Dermis blood vessel endothelial cell (primary cell): ENCODE measurements around the gene BORCS5. TPM values are rescaled to one million over a fixed set of nuclear protein-coding genes. Genes with fewer than 3 reads are reported as not detected.
A peak's percentile ranks its signal among the peaks of the same experiment; 100 is the strongest.
"Not testable (repeated sequence)": the region's sequence is repeated elsewhere in the genome, so short reads cannot be mapped to it uniquely, and the experiment has no call there.

Source experiments
- DNase-seq: peaks from one replicate; pipeline ENCODE4 v3.0.0; 2010
- total RNA-seq: library from RNA; depleted of rRNA; stranded (reverse); fragments of >200 nt; gene quantifications from 2 replicates; pipeline ENCODE4 v1.2.3, GENCODE V29; 2014

BORCS5 gene
- total RNA-seq, 1 donor from 2014 or later: 2.9 TPM

DNA sequence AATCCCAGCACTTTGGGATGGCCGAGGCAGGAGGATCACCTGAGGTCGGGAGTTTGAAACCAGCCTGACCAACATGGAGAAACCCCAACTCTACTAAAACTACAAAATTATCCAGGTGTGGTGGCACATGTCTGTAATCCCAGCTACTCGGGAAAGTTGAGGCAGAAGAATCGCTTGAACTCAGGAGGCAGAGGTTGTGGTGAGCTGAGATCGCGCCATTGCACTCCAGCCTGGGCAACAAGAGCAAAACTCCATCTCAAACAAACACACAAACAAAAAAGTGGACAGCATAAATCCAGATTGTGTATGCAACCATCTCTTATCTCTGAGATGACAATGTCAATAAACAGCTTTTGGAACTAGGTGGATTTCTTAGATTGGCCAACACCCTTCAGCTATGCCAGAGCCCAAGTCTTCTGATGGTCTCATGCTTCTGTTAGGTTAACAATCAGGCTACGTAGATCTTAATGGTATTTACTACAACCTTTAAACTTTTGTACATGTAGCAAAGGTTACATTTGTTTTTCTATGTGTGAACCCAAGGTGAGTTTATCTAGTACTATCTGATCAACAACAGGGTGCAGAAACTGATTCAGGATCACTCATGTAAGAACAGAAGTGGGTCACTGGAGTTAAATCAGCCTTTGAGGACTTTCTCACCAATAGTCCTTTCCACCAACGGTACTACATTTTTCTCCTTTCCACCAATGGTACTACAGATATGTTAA is 132.1 kb downstream of the BORCS5 start:
- no peak for DNase-seq

DNA sequence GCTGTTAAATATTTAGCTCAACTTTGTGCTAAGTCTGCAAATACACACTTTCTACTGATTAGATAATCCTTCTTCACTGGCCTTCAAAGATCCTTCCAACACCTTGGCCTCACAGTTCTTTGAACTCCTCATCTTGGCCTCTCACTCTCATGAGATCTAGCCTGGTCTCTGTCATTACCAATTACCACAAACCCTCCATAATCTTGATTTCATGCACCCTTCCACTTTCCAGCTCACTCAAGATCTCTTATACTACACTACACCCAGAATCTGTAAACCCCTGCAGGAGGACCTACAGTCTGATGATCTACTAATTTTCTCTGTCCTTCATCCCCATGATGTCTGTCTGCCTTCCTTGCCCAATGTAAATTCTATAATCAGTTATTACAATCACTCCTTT is 134.7 kb downstream of the BORCS5 start:
- DNase-seq: no peak

DNA sequence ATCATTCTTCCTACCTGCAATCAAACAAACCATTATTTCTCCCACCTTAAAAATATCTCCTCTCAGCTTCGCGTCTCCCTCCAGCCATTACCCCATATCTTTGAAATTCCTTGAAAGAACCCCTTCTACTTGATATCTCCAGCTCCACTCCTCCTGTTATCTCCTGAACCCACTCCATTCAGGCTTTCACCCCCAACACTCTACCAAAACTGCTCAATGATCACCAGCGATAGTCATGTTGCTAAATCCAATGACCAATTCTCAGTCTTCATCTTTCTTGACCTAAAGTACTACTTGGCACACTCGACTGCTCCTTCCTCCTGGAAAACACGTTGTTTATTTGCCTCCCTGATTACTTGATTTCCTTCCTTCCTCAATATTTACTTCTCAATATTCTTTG is 135.7 kb downstream of the BORCS5 start:
- no peak for DNase-seq

DNA sequence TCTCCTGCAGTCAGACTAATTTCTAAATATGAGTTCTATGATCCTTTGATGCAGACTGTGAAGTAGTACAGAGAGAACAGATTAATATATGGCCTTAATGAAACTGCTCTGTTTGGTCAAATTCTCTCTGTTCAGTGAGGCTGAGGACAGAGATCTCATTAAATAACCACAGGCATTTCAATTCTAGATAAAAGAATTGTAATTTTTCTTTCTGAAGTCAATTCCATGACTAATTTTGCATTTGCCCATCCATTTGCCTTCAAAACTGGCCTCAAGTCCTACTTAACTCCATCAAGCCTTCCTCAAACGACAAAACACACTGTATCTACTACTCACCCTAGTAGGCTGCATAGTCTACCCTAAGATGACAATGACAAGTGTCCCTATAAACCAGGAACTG is 138.7 kb downstream of the BORCS5 start:
- no peak for DNase-seq

DNA sequence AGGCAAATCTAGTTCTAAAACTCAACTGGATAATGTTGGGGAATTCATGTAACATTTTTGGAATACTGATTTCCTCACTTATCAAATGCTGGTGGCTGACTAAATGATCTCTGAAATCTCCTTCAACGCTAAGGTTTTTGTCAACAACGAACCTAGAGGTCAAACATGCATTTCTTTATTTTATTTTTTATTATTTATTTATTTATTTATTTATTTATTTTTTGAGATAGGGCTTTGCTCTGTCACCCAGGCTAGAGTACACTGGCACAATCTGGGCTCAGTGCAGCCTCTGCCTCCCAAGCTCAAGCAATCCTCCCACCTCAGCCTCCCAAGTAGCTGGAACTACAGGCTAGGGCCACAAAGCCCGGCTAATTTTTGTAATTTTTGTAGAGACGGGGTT is 141.3 kb downstream of the BORCS5 start:
- DNase-seq: no peak

DNA sequence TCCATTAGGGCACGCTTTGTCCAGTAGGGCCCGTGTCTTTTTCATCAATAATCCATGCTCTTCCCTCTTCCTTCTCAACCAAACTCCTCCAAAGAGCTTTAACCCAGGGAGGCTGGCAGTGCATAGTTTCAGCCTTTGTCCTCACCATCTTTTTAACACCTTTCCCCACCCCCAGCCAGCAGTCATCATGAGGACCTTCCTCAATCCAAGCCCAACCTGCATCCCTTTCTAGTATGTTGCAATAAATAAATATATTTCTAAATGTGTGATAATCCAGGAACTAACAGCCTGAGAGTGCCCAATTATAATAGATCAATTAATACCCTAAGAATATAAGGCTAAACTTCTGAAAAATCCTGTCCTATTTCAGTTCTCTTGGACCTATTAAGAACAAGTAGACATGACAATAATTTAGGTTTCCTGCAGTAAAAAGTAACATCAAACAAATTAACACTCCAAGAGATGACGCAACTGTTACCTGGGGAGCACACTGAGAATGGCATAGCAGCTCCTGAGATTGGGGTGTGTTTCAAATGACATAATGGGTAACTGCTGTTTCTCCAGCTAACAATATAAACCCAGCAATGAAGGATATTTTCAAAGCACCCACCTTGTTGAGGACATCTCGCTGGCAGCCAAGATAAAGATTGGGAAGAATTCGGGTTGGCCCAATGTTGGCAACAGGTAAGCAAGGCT is 143.2 kb downstream of the BORCS5 start:
- DNase-seq: no peak

DNA sequence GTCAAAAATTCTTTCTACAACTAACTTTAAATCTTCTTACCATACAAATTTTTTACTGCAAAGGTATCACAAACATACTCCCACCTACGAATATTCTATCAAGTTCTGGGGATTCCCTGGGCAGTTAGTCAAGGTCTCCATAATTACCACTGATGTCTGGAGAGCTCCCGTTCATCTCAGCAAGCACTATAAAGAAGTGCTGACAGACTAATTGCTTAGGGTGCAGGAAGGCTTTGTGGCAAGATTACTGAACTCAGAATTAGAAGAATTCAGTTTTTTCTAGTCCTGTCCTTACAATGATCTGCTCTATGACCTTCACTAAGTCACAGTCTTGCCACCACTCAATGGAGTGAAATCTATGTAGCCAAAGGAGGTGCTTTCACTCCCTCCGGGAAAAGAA is 144.2 kb downstream of the BORCS5 start:
- DNase-seq: no peak

DNA sequence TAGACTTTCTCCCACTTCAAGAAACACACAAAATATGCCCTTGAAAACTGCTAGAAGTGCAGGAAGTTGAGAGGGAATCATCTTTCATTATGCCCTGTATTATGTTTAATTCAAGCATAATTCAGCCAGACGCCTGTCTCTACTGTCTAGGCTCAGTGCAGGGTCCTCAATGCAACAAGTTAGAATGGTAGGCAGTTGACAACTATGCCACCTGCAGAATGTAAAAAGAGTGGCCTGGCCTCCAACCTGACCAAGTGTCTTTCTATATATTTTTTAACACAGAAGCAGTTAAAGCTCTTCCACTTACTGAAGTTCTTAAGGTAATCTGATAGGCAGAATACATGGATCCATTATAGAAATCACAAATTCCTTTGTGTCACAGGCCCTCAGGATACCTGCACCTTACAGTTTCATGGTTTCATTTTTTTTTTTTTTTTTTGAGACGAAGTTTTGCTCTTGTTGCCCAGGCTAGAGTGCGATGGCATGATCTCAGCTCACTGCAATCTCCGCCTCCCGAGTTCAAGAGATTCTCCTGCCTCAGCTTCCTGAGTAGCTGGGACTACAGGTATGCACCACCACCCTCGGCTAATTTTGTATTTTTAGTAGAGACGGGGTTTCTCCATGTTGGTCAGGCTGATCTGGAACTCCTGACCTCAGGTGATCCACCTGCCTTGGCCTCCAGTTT is 145.4 kb downstream of the BORCS5 start:
- DNase-seq: not testable (repeated sequence)

DNA sequence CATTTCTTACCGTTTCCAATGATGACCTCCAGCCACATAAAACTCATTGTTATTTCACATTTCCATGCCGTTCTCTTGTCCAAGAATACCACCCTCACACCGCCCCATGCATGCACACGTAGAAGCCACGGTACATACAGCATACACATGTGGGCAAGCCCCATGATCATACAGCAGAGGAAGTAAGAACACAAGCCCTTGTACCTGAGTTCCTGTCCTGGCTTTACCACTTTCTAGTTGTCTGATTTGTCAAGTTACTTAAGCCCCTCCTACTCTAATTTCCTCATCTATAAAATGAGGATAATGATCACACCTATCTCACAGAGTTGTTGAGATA is 145.9 kb downstream of the BORCS5 start:
- no peak for DNase-seq

DNA sequence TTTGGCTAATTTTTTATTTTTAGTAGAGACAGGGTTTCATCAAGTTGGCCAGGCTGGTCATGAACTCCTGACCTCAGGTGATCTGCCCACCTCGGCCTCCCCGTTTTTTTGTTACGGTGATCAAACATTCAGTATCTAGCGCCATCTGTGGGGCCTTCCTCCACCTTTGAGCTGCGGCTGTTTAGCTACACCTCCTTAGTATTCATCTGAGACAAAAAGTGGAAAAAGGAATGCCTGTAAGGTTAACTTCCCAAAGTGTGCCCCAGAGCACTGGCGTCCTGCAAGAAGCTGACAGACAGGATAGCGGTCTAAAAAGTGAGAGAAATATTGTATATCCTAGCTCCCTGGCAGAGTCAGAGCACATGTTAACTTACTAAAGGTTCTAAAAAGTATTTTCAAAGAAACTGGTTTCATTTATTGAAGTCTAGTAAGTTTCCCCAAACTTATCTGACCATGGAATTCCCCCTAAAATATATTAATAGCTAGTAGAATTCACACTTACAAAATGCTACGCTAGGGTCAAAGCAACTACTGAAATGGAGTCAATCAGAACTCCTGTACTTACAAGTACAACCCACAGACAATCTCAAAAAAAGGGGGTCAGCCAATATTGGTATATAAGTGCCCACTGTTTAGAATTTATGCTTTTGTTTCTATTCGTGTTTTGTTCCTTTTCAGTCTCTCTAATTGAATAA is 146.7 kb downstream of the BORCS5 start:
- DNase-seq: no peak

DNA sequence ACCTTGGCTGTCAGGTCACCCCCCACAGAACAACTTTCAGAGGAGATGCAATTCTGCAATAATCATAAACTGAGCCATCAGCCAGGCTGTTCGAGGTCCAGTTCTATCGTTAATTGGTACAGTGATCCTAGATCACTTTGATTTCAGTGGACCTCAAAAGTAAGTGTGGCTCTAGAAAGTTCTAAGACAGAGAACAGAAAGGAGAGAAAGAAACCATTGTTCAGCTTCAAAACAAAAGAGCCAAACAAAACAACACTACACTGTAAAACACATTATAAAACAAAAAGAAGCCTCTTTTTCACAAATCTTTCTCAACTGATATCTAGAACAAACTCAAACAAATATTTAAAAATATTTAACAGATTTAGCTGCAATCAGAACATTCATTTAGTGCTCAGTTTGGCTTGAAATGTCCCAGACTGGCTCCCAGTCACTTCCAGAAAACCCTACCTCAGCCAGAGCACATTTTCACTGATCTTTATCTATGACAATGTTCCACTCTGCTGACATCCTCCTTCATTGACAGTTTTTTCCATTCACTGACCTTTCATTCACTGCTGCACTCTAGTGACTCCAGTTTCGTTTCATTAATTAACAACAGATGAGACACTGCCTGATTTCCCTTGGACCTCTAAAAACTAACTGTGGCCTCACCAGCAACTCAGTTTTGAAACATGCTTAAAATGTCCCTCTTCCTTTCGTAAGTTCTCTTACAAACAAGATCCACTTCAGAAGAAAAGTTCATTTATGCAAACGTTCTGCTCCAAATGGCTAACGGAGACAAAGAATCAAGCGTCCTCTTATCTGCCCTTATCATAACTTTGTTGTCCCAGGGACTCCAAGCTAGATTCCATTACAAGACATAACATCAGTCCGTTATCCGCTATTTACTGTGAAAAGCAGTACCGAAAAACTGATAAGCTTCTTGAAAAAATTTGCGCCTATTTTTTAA is 148.9 kb downstream of the BORCS5 start:
- DNase-seq: peak; percentile 69

DNA sequence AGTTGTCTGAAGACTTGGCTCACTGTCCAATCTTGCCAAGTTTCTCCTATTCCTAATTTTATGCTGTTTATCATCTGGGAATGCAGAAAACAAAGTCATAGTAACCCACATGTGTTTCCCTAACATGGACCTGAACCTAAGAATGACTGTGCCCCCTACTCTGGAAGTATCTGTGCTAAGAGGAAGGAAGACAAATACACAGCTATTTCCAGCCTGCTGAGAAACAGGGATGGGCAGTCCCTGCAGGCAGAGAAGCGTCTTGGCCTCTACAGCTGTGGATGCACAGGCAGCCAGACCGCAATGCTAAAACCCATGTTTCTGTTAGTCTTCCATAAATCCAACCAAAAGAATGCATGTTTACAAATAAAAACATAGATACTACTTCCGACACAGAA is 149.6 kb downstream of the BORCS5 start:
- peak; percentile 49 for DNase-seq

DNA sequence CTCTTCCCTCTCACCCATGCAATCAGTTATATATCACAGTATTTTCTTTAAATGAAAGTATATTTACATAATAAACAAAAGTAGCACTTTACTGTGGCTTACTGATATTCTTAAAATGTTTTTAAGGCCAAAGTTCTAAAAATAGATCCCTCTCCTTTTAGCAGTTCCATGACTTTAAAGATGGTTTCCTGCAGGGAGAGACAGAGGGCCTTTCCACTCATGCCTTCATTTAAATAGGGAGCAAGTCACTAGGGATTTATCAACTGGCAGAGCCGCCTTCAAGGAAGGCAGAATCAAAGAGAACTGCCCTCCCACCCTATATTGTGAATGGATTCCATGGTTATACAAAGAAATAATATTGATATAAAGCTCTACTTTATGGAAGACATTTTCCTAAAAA is 150.2 kb downstream of the BORCS5 start:
- DNase-seq: no peak

DNA sequence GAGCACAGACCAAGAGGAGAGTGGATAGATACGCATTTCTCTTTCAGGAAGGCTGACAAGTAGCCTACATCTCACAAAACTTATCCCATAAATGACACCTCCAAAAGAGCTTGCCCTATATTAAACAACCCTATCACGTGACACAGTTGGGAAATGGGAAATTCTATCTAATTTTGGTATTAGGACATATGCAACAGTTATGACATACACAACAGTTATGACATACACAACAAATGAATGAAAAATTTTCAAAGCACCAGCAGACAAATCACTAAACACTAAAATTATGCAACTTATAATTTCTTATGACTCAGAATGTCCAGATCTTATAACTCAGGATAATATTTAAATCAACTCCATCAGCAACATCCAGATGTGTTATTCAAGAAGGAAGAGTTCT is 151.7 kb downstream of the BORCS5 start:
- no peak for DNase-seq

DNA sequence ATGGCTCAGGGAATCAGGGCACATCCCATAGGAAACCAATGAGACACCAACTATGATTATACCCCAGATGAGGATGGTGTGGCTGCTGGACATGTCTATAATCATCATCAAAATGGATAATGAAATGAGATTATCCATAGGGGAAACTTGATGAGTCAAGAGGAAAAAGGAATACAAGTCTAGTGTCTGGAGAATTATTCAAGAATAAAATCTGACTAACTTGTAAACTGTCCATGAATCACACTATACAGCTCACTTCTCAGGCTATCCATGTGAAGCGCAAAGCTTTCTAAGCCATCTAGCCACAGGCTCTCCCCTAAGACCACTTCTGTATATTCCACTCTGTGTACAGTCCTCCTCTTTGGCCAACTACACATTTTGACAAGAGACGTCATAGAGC is 153.3 kb downstream of the BORCS5 start:
- DNase-seq: peak; percentile 62

DNA sequence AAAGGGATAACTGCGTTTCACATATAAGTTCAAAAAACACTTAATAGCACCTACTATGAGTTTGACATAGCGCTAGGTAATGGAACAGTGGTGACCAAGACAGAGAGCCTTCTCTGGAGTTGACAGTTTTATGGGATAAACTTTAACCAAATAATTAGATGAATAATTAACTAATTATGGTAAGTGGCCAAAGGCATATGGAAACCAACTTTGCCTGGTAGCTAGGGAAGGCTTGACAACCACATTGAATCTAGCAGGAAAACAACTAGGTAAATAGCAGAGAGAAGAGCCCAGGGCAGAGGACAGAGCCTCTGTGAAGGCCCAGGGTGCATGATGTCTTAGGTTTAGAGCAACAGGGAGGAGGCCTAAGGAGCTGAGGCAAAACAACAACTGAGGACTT is 153.7 kb downstream of the BORCS5 start:
- DNase-seq: no peak

DNA sequence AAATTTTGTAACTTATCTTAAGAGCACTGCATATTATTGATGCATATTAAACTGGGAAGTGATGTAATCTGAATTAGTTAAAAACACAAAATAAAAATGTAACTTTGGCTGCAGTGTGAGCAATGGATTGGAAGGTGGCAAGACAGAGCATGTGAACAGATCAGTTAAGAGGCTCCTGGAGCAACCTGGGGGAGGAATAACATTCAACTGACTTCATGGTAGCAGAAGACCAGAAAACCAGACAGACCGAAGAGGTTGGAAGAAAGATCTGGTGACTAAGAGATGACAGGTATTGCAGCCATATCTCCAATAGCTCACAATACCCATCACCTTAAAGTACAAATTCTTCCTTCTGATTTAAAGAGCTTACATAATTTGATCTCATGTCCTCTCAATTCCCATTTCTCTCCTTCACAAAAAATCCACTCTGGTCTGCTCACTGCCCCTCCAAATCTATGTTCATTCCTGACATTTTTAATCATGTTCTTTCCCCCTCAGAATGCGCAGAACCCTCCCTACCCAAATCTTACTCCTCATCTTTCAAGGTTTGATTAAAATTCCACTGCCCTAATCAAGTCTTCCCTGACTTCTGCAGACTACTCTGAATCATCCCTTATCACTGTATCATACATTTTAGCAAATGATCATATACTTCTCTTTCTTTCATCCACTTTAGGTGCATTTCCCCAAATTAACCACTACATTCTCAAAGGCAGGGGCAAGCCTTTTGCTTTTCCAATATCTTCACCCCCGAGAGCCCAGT is 154.3 kb downstream of the BORCS5 start:
- no peak for DNase-seq

DNA sequence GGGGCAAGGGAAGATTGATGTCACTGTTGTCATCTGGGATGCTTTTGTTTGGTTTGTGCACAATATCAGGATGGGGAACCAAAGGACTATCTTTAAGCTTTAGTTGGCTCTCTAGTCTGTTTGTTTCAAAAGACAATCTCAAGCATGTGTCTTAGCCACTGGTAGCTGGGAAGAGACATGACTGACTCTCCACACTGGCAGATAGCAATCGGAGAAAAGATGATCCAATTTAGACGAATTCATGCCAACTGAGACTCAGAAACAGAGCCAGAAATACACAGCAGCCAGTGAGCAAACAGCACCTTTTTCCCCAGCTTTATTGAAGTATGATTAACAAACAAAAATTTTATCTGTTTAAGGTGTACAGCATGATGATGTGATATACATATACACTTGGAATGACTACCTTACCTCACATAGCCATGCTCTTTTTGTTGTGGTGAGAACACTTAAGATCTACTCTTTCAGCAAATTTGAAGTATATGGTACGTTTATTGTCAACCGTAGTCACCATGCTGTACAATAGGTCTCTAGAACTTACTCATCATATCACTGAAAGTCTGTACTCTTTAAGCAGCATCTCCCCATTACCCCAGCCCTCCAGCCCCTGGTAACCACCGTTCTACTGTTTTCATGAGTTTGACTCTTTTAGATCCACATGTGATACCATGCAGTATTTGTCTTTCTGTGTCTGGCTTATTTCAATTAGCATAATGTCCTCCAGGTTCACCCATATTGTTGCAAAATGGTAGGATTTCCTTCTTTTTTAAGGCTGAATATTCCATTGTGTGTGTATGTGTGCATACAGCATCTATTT is 155.2 kb downstream of the BORCS5 start:
- DNase-seq: no peak

DNA sequence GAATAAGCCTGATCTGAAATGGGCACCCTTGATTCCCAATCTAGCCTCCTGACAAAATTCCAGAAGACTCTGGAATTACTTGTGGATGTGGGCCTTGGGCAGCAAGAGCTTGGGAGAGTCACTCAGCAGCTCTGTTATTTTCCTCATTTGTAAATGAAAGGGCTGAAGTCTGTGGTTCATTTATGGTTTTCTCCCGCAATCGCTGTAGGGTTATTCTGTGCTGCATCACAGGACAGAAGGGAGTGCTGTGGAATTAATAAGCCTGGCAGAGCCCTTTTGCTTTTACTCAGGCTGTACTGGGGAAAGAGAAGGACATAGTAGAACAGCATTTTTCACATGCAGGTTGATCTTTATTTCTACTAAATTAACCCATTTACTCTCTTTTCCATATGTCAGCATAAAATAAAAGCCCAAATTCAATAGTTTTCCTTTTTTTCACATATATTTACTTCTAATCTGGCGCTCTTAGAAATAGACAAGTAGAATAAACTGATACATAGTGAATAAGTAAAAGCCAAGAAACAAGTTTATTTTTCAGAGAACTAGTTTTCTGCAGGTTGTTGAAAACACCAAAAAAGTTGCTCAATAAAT is 156.6 kb downstream of the BORCS5 start:
- DNase-seq: no peak

DNA sequence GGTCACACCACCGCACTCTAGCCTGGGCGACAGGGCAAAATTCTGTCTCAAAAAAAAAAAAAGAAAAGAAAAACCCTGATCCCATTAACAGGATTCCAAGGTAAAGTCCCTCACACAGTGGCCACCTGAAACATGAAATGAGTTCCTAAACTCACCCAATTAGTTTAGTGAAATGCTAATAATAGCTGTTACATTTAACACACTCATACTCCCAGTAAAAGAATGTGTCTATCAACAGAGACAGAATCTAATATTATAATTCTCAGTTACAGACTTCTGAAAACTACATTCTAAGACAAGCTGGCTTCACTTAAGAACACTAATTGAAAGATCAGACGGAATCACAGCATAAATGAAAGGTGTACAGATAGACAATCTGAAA is 161.6 kb downstream of the BORCS5 start:
- no peak for DNase-seq
